ENCODE results near the gene CYP3A7. TPM values are rescaled to one million over a fixed set of nuclear protein-coding genes. Genes with fewer than 3 reads are reported as not detected.
A peak's percentile ranks its signal among the peaks of the same experiment; 100 is the strongest.

The CYP3A7 gene
- total RNA-seq, 1 experiment from 2014 or later: not detected

GRCh38 chr7:99730992-99731391 is 4.0 kb downstream of the CYP3A7 start:
- POLR2A ChIA-PET: no interaction called here
- no peaks in the 10 kb centered on the region for H3K36me3 Mint-ChIP-seq
- H3K27ac Mint-ChIP-seq: no peak overlapping the region
- no peaks in the 10 kb centered on the region for H3K9me3 Mint-ChIP-seq
- no peak overlapping the region for H3K4me3 Mint-ChIP-seq
- TF ChIP-seq, protein P1, sequence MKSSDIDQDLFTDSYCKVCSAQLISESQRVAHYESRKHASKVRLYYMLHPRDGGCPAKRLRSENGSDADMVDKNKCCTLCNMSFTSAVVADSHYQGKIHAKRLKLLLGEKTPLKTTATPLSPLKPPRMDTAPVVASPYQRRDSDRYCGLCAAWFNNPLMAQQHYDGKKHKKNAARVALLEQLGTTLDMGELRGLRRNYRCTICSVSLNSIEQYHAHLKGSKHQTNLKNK (CRISPR knock-in tag; IDR thresholded peaks at IDR 0.05): no peak
- TF ChIP-seq HMGA2 (CRISPR knock-in tag; IDR thresholded peaks at IDR 0.05) (no peak), CREB1 (CRISPR knock-in tag; IDR thresholded peaks at IDR 0.05) (no peak), ZNF317 (CRISPR knock-in tag; IDR thresholded peaks at IDR 0.05; ENCODE audit: borderline replicate concordance, low read depth) (no peak), E2F1 (CRISPR knock-in tag; IDR thresholded peaks at IDR 0.05) (no peak), MYBL2 (CRISPR knock-in tag; IDR thresholded peaks at IDR 0.05) (no peak), RELA (CRISPR knock-in tag; IDR thresholded peaks at IDR 0.05; ENCODE audit: borderline replicate concordance) (no peak), ZNF671 (CRISPR knock-in tag; IDR thresholded peaks at IDR 0.05) (no peak), USF2 (CRISPR knock-in tag; IDR thresholded peaks at IDR 0.05) (no peak), RORB (CRISPR knock-in tag; IDR thresholded peaks at IDR 0.05) (no peak)
- TF ChIP-seq, protein P2, sequence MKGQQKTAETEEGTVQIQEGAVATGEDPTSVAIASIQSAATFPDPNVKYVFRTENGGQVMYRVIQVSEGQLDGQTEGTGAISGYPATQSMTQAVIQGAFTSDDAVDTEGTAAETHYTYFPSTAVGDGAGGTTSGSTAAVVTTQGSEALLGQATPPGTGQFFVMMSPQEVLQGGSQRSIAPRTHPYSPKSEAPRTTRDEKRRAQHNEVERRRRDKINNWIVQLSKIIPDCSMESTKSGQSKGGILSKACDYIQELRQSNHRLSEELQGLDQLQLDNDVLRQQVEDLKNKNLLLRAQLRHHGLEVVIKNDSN (CRISPR knock-in tag; IDR thresholded peaks at IDR 0.05): no peak
- H3K27me3 Mint-ChIP-seq (ENCODE audit: low read depth): peaks cover 3% of the 10 kb centered on the region; the same call in 1 of the 2 replicates
- CTCF ChIA-PET: interaction anchor here (0.5 kb wide), 1 partner anchor 828 kb away, joined by 3 read pairs; no protein-coding TSS in a partner anchor
- no peak for ATAC-seq
- H3K4me1 Mint-ChIP-seq: no peaks in the 10 kb centered on the region
- no peak for DNase-seq (ENCODE audit: low spot score)

GRCh38 chr7:99730238-99730810 is 4.7 kb downstream of the CYP3A7 start:
- H3K4me3 Mint-ChIP-seq: no peak overlapping the region
- no peak overlapping the region for H3K27ac Mint-ChIP-seq
- 0 out of 2 replicates have a peak, but pooled peaks cover 3% of the 10 kb centered on the region for H3K27me3 Mint-ChIP-seq (ENCODE audit: low read depth)
- ATAC-seq (no peak), DNase-seq (ENCODE audit: low spot score) (no peak)
- ChIA-PET POLR2A (no interaction called here), CTCF (interaction anchor here (0.5 kb wide), 1 partner anchor 827 kb away, joined by 3 read pairs; no protein-coding TSS in a partner anchor)
- H3K4me1 Mint-ChIP-seq: no peaks in the 10 kb centered on the region
- H3K9me3 Mint-ChIP-seq: no peaks in the 10 kb centered on the region
- no peaks in the 10 kb centered on the region for H3K36me3 Mint-ChIP-seq
- no peak for TF ChIP-seq CTCF (IDR thresholded peaks at IDR 0.05)

- DNase-seq (ENCODE audit: low spot score): no peak
- no peak overlapping the region for H3K27ac Mint-ChIP-seq
- ChIA-PET CTCF (no interaction called here), POLR2A (no interaction called here)
- 0 out of 2 replicates have a peak, but pooled peaks cover 2% of the 10 kb centered on the region for H3K27me3 Mint-ChIP-seq (ENCODE audit: low read depth)
- TF ChIP-seq GTF2I (CRISPR knock-in tag; conservative IDR thresholded peaks at IDR 0.05) (no peak), GABPB1 (CRISPR knock-in tag; IDR thresholded peaks at IDR 0.05) (0 out of 2 replicates have a peak, but pooled peaks have one; percentile 27)
- no peaks in the 10 kb centered on the region for H3K36me3 Mint-ChIP-seq
- ATAC-seq: no peak
- no peaks in the 10 kb centered on the region for H3K9me3 Mint-ChIP-seq
- H3K4me3 Mint-ChIP-seq: no peak overlapping the region
- H3K4me1 Mint-ChIP-seq: no peaks in the 10 kb centered on the region
Observed at GRCh38 chr7:99729486-99730237, 5.3 kb downstream of the CYP3A7 start.

All from WTC11 (cell line).